Measurements from ENCODE around the gene C14orf93. TPM values are rescaled to one million over a fixed set of nuclear protein-coding genes. Genes with fewer than 3 reads are reported as not detected.

C14orf93 gene
- total RNA-seq, 4 donors from 2014 or later: 7.2 to 18.6 (median 10.4) TPM

DNA sequence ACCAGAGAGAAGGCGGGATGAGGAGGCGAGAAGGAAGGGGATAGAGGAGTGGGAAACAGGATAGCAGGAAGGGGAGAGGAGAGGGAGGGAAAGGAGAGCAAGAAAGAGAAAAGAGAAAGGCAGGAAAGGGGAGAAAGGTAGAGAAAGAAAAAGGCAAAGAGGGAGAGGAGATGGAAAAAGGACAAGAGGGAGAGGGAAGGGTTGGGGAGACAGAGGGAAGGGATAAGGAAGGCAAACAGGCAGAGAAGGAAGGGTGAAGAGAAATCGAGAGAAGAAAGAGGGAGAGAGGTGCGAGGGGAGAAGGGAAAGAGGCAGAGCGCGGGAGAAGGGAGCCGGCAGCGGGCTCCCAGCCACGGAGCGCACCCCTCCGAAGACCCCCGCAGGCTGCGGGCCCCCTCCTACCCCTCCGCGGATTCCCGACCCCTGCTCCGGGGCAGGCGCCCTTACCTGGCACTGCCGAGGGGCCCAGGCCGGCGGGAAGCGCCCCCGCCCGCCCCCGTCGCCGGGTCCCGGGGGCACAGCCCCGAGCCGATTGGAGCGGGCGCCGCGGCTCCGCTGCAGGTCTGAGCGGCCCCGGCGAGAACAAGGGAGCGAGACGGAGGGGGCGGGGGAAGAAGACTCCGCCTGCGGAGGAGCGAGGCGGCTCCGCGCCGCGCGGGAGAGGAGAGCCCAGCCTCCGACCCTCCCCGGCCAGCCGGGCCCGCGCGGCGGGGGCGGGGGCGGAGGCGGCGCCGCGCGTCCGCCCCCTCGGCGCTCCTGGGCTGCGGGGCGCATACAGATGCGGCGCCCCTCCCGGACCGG lies 47.2 kb upstream of the C14orf93 start, which contains the start of gene CDH24:
CDH24 (minus strand) TSS at position 565 of the 801 bp plus-strand sequence. CDS start 1,787 bp downstream, outside the sequence.
- DNase-seq: peak; percentile 78 to 82
- TF ChIP-seq POLR2A (IDR thresholded peaks at IDR 0.05): peak in 1 of 2 donors; percentile 60
- TF ChIP-seq, protein P1, sequence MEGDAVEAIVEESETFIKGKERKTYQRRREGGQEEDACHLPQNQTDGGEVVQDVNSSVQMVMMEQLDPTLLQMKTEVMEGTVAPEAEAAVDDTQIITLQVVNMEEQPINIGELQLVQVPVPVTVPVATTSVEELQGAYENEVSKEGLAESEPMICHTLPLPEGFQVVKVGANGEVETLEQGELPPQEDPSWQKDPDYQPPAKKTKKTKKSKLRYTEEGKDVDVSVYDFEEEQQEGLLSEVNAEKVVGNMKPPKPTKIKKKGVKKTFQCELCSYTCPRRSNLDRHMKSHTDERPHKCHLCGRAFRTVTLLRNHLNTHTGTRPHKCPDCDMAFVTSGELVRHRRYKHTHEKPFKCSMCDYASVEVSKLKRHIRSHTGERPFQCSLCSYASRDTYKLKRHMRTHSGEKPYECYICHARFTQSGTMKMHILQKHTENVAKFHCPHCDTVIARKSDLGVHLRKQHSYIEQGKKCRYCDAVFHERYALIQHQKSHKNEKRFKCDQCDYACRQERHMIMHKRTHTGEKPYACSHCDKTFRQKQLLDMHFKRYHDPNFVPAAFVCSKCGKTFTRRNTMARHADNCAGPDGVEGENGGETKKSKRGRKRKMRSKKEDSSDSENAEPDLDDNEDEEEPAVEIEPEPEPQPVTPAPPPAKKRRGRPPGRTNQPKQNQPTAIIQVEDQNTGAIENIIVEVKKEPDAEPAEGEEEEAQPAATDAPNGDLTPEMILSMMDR (IDR thresholded peaks at IDR 0.05): no peak
- no peaks in the 10 kb centered on the region for H3K9me3 ChIP-seq
- no peaks in the 10 kb centered on the region for H3K4me1 ChIP-seq
- H3K27ac ChIP-seq: peak within 1 kb of the TSS; percentile 86 to 92
- H3K36me3 ChIP-seq: no peaks in the 10 kb centered on the region
- intact Hi-C loops (cut with DNase I; ENCODE audit: low total_unique reads): loop anchor here (5.0 kb wide), 1 partner anchor 70 kb away; no protein-coding TSS in a partner anchor
- H3K4me3 ChIP-seq: peak within 1 kb of the TSS; percentile 58 to 65
- no peaks in the 10 kb centered on the region for H3K27me3 ChIP-seq

DNA sequence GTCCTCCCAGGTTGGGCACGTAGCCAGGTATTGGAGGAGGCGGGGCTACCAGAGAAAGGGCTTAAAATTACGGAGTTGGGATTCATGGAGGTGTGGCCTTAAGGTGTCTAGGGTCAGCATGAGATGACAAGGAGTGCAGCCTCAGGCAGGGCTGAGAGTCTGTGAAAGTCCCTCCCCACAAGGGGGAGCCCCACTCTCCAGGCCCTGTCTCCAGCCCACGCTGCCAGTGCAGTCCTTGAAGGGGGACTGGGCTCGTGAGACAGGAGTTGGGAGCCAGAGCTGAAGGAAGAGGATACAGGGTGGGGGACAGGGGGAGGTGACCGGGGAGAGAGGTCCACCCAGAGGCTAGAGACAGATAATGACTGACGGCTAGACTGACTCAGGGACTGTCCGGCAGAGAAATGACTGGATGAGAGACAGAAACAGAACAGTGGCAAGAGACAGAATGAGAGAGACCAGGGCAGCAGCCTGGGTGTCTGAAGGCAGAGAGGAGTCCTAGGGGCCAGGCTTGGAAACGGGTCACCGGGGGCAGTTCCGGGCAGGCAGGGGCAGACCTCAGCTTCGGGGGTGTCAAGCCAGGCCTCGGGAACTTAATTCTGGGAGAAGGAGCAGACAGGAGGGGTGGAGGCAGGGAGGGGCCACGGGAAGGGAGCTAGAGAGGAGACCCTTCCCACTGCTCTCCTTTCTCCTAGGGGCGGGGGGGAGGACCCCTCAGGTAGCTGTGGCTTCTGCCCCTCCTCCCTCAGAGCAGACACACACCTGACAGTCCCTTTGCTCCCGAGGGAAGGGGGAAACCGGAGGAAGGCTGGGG lies 46.4 kb upstream of the C14orf93 start:
- intact Hi-C loops (cut with DNase I; ENCODE audit: low total_unique reads): loop anchor here (5.0 kb wide), 1 partner anchor 69 kb away; no protein-coding TSS in a partner anchor
- Histone ChIP-seq H3K27me3 (no peaks in the 10 kb centered on the region), H3K4me1 (no peaks in the 10 kb centered on the region), H3K36me3 (no peaks in the 10 kb centered on the region), H3K9me3 (no peaks in the 10 kb centered on the region), H3K27ac (peak overlapping the region; percentile 86 to 92), H3K4me3 (peak overlapping the region in 1 of 2 donors; percentile 58)
- TF ChIP-seq POLR2A (IDR thresholded peaks at IDR 0.05): no peak
- TF ChIP-seq, protein P1 (IDR thresholded peaks at IDR 0.05): peak; percentile 33 to 56 (median 50)
- DNase-seq: peak; percentile 57 to 58

DNA sequence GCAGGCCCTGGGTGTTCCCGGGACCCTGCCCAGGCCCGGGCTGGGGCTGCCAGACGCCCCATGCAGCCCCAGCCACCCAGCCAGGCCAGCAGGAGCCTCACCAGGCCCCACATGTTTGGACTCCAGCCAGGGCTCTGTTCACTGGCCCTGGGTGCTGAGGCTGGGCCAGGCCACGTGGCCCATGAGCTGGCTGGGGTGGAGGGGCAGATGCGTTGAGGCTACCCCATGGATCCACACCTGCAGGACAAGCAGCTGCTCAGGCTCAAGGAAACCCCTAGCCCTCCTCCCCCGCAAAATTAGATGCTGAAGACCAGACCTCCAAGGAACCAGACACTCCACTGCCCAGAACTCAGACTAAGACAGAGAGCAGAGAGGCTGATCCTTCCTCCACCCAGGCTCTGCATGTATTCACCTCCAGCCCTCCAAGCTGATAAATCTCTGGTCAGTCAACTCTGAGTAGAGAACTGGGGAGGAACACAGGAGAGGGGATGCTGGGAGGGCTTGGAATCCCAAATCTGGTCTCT lies 45.7 kb upstream of the C14orf93 start:
- TF ChIP-seq POLR2A (IDR thresholded peaks at IDR 0.05): no peak
- TF ChIP-seq, protein P1 (IDR thresholded peaks at IDR 0.05): no peak
- Histone ChIP-seq H3K27me3 (no peaks in the 10 kb centered on the region), H3K4me1 (no peaks in the 10 kb centered on the region), H3K36me3 (no peaks in the 10 kb centered on the region), H3K9me3 (no peaks in the 10 kb centered on the region), H3K27ac (peak overlapping the region; percentile 86 to 92), H3K4me3 (no peak overlapping the region)
- intact Hi-C loops (cut with DNase I; ENCODE audit: low total_unique reads): loop anchor here (5.0 kb wide), 1 partner anchor 68 kb away; no protein-coding TSS in a partner anchor
- no peak for DNase-seq

DNA sequence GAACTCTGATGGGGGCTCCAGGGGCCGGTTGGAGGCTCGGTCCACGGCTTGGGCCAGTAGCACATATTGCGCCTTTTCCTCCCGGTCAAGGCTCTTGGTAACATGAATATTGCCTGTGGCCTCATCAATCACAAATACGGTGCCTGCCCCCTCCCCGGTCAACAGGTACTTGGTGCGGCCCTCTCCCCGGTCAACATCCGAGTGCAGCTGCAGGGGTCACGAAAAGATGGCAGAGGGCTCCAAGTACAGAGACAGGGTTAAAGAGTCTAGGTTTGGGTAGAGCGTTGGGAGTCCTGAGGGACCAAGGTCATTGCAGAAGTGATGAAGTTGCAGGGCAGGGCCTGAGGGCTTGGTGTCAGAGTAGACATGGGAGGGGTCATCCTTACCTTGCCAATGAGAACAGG lies 45.2 kb upstream of the C14orf93 start:
- Histone ChIP-seq H3K4me1 (no peaks in the 10 kb centered on the region), H3K27ac (no peak overlapping the region), H3K36me3 (no peaks in the 10 kb centered on the region), H3K4me3 (no peak overlapping the region), H3K9me3 (no peaks in the 10 kb centered on the region), H3K27me3 (no peaks in the 10 kb centered on the region)
- intact Hi-C loops (cut with DNase I; ENCODE audit: low total_unique reads): loop anchor here (5.0 kb wide), 1 partner anchor 68 kb away; no protein-coding TSS in a partner anchor
- no peak for DNase-seq
- TF ChIP-seq, protein P1 (IDR thresholded peaks at IDR 0.05): no peak
- no peak for TF ChIP-seq POLR2A (IDR thresholded peaks at IDR 0.05)

All from uterus (tissue), 4 donors.